Gastroesophageal sphincter (tissue), 3 donors: ENCODE measurements around the gene FAM13A.

Experiments
- CTCF ChIP-seq, 4 experiments: fragments of 200-600 bp in 2 of 4; fragments of 450-650 bp in 2 of 4; sonication (generic) in 1 of 4; IDR thresholded peaks; one replicate each; pipeline ENCODE4 v1.5.1; 2017 to 2019; ENCODE audit warnings: antibody characterized with exemption in 4 of 4, mild to moderate bottlenecking in 2 of 4, moderate library complexity in 2 of 4
- POLR2A ChIP-seq, 2 donors: fragments of 450-650 bp; IDR thresholded peaks; one replicate each; pipeline ENCODE4 v1.6.1; 2017; ENCODE audit warnings: antibody characterized with exemption in 2 of 2, mild to moderate bottlenecking in 2 of 2, moderate library complexity in 1 of 2

- TF ChIP-seq POLR2A (IDR thresholded peaks at IDR 0.05): no peak
- TF ChIP-seq CTCF (IDR thresholded peaks at IDR 0.05): no peak
Observed at GRCh38 chr4:88938138-88938537, 118.8 kb downstream of the FAM13A start.
